Prostate gland (tissue), 2 donors: Measurements from ENCODE around the gene EEFSEC.

Experiments
- POLR2A ChIP-seq: fragments of 450-650 bp; IDR thresholded peaks from one replicate; pipeline ENCODE4 v1.6.1; 2016; ENCODE audit warnings: antibody characterized with exemption, mild to moderate bottlenecking
- POLR2AphosphoS5 ChIP-seq: sonication (generic); formaldehyde crosslinking; IDR thresholded peaks from one replicate; pipeline ENCODE4 v1.6.1; 2017; ENCODE audit warnings: antibody characterized with exemption
- TF ChIP-seq, protein P1 (sequence below), 4 experiments: fragments of 200-600 bp in 2 of 4; fragments of 450-650 bp in 2 of 4; sonication (generic) in 2 of 4; IDR thresholded peaks; 1 replicate in 3 of 4; 2 replicates in 1 of 4; pipeline ENCODE4 v1.5.1; 2016 to 2019; ENCODE audit warnings: antibody characterized with exemption in 4 of 4, mild to moderate bottlenecking in 2 of 4, moderate library complexity in 2 of 4

DNA sequence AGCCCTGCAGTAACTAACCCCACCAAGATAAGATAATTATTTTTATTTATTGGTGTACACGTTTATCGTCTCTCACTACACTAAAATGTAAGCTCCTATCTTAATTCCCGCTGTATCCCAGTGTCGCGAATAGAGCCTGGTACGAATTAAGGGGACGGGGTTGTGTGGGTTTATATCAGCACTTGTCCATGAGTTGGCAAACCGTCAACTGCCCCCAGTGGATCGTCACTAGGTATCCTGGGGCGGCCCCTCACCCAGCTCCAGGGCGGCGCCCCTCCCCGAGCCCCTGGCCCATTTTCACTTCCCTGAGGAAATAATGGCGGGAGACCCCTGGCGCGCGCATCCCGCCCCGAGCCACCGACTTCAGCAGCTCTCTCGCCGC is 30.1 kb upstream of the EEFSEC start:
- TF ChIP-seq, protein P1, sequence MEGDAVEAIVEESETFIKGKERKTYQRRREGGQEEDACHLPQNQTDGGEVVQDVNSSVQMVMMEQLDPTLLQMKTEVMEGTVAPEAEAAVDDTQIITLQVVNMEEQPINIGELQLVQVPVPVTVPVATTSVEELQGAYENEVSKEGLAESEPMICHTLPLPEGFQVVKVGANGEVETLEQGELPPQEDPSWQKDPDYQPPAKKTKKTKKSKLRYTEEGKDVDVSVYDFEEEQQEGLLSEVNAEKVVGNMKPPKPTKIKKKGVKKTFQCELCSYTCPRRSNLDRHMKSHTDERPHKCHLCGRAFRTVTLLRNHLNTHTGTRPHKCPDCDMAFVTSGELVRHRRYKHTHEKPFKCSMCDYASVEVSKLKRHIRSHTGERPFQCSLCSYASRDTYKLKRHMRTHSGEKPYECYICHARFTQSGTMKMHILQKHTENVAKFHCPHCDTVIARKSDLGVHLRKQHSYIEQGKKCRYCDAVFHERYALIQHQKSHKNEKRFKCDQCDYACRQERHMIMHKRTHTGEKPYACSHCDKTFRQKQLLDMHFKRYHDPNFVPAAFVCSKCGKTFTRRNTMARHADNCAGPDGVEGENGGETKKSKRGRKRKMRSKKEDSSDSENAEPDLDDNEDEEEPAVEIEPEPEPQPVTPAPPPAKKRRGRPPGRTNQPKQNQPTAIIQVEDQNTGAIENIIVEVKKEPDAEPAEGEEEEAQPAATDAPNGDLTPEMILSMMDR (IDR thresholded peaks at IDR 0.05) = no peak
- TF ChIP-seq POLR2A (no peak), POLR2AphosphoS5 (no peak)
